Muscle of arm (tissue), 12 donors: Measurements from ENCODE around the gene CPNE7. TPM values are rescaled to one million over a fixed set of nuclear protein-coding genes. Genes with fewer than 3 reads are reported as not detected.

Experiments used
- polyA plus RNA-seq, 12 donors: library from polyadenylated mRNA; unstranded; fragments of 120-200 nt; gene quantifications; one replicate each; pipeline ENCODE4 v1.2.1, GENCODE V29; 2013; ENCODE audit not compliant: insufficient read length in 12 of 12

Gene CPNE7
- polyA plus RNA-seq, 12 donors = 0.17 to 1.8 (median 0.29) TPM; not detected in 7

Other genes with a start within 250 kb of the CPNE7 start
- 100 to 1,000 TPM in 2 of 12 donors, 10 to 100 TPM in 9, not detected in 1; 52.0 to 116 (median 61.1) TPM for gene ANKRD11, start 85.2 kb upstream of the CPNE7 start, polyA plus RNA-seq
- gene SPG7, start 67.4 kb upstream of the CPNE7 start, polyA plus RNA-seq = 100 to 1,000 TPM in 1 of 12 donors, 10 to 100 TPM in 10, not detected in 1; 48.3 to 103 (median 64.5) TPM
- 1,000 to 10,000 TPM; 1,406 to 4,683 (median 3,152) TPM for gene RPL13, start 15.1 kb upstream of the CPNE7 start, polyA plus RNA-seq
- 1 to 10 TPM in 3 of 12 donors, under 1 TPM in 7, not detected in 2; 0.30 to 4.1 (median 0.76) TPM for gene DPEP1, start 37.9 kb downstream of the CPNE7 start, polyA plus RNA-seq
- 10 to 100 TPM in 11 of 12 donors, not detected in 1; 32.7 to 61.0 (median 45.6) TPM for gene CHMP1A, start 82.0 kb downstream of the CPNE7 start, polyA plus RNA-seq
- gene SPATA33, start 82.1 kb downstream of the CPNE7 start, polyA plus RNA-seq = 1 to 10 TPM in 11 of 12 donors, not detected in 1; 2.2 to 9.3 (median 5.2) TPM
- 10 to 100 TPM in 11 of 12 donors, not detected in 1; 39.0 to 72.1 (median 46.5) TPM for gene CDK10, start 110.9 kb downstream of the CPNE7 start, polyA plus RNA-seq
- gene SPATA2L, start 125.9 kb downstream of the CPNE7 start, polyA plus RNA-seq = 1 to 10 TPM in 10 of 12 donors, not detected in 2; 1.2 to 3.3 (median 1.7) TPM
- gene VPS9D1, start 145.1 kb downstream of the CPNE7 start, polyA plus RNA-seq = 10 to 100 TPM in 4 of 12 donors, 1 to 10 TPM in 7, not detected in 1; 7.0 to 16.5 (median 9.4) TPM
- 10 to 100 TPM in 11 of 12 donors, not detected in 1; 15.7 to 35.5 (median 20.8) TPM for gene ZNF276, start 145.8 kb downstream of the CPNE7 start, polyA plus RNA-seq
- 10 to 100 TPM in 10 of 12 donors, 1 to 10 TPM in 1, not detected in 1; 8.4 to 31.8 (median 14.8) TPM for gene FANCA, start 240.9 kb downstream of the CPNE7 start, polyA plus RNA-seq